HG02973 (cell line): Measurements from ENCODE around the gene PADI2.
A peak's percentile ranks its signal among the peaks of the same experiment; 100 is the strongest.

Source experiments
- ATAC-seq: cut with Tn5 transposase; IDR thresholded peaks from one replicate; pipeline ENCODE4 v1.9.1; 2021; ENCODE audit warnings: moderate library complexity; ENCODE audit not compliant: unreplicated experiment

The PADI2 gene

GRCh38 chr1:17059391-17060305 is 59.6 kb downstream of the PADI2 start:
- ATAC-seq: no peak

- ATAC-seq: no peak
These were observed 62.7 kb downstream of the PADI2 start for GRCh38 chr1:17056551-17056950.

GRCh38 chr1:17055801-17056200 is 63.5 kb downstream of the PADI2 start:
- no peak for ATAC-seq

- peak; percentile 94 for ATAC-seq
These were observed 65.4 kb downstream of the PADI2 start, which contains the start of gene SDHB for GRCh38 chr1:17053685-17054410. Gene SDHB (minus strand): TSS chr1:17054032. CDS start chr1:17054019, 13 bp downstream.

GRCh38 chr1:17053086-17053684 is 66.1 kb downstream of the PADI2 start:
- ATAC-seq: no peak

- no peak for ATAC-seq
These were observed 66.6 kb downstream of the PADI2 start for GRCh38 chr1:17052641-17053040.

GRCh38 chr1:17052038-17052437 is 67.2 kb downstream of the PADI2 start:
- no peak for ATAC-seq

GRCh38 chr1:17047924-17048323 is 71.3 kb downstream of the PADI2 start:
- no peak for ATAC-seq

GRCh38 chr1:17046334-17046657 is 73.0 kb downstream of the PADI2 start:
- ATAC-seq: no peak

GRCh38 chr1:17045634-17046333 is 73.5 kb downstream of the PADI2 start:
- ATAC-seq: no peak

GRCh38 chr1:17045150-17045549 is 74.1 kb downstream of the PADI2 start:
- ATAC-seq: no peak

GRCh38 chr1:17043676-17044075 is 75.6 kb downstream of the PADI2 start:
- ATAC-seq: no peak

- ATAC-seq: no peak
These were observed 79.1 kb downstream of the PADI2 start for GRCh38 chr1:17040135-17040534.

- no peak for ATAC-seq
These were observed 79.7 kb downstream of the PADI2 start for GRCh38 chr1:17039522-17039921.

GRCh38 chr1:17033481-17033880 is 85.8 kb downstream of the PADI2 start:
- no peak for ATAC-seq

- ATAC-seq: no peak
These were observed 86.5 kb downstream of the PADI2 start for GRCh38 chr1:17032741-17033140.

GRCh38 chr1:17031436-17031835 is 87.8 kb downstream of the PADI2 start:
- ATAC-seq: no peak

GRCh38 chr1:17030206-17030605 is 89.0 kb downstream of the PADI2 start:
- ATAC-seq: no peak

- ATAC-seq: no peak
These were observed 90.5 kb downstream of the PADI2 start for GRCh38 chr1:17028662-17029188.

GRCh38 chr1:17027900-17028299 is 91.4 kb downstream of the PADI2 start:
- ATAC-seq: no peak

GRCh38 chr1:17027403-17027802 is 91.8 kb downstream of the PADI2 start:
- no peak for ATAC-seq
